IMR-90 (cell line): Measurements from ENCODE around the gene DNAJB4.

Experiments
- CEBPB ChIP-seq: IDR thresholded peaks from 2 replicates; pipeline ENCODE4 v1.6.1; 2012; ENCODE audit warnings: low read depth, low read length, improper control_type of control experiment
- FOS ChIP-seq: fragments of 150-350 bp; IDR thresholded peaks from 2 replicates; pipeline ENCODE4 v1.6.1; 2016; ENCODE audit warnings: low read depth, low read length
- POLR2A ChIP-seq: IDR thresholded peaks from 2 replicates; pipeline ENCODE4 v1.6.1; 2012; ENCODE audit warnings: mild to moderate bottlenecking, low read depth, low read length
- RCOR1 ChIP-seq: IDR thresholded peaks from 2 replicates; pipeline ENCODE4 v1.6.1; 2012; ENCODE audit warnings: mild to moderate bottlenecking, low read length, improper control_type of control experiment; ENCODE audit not compliant: insufficient replicate concordance
- RFX5 ChIP-seq: IDR thresholded peaks from 2 replicates; pipeline ENCODE4 v1.8.0; 2012; ENCODE audit warnings: low read depth, mild to moderate bottlenecking, low read length, moderate library complexity
- TF ChIP-seq, protein P1 (sequence below): conservative IDR thresholded peaks from 2 replicates; pipeline ENCODE4 v1.5.1; 2012; ENCODE audit warnings: mild to moderate bottlenecking, low read depth, low read length, improper control_type of control experiment

DNA sequence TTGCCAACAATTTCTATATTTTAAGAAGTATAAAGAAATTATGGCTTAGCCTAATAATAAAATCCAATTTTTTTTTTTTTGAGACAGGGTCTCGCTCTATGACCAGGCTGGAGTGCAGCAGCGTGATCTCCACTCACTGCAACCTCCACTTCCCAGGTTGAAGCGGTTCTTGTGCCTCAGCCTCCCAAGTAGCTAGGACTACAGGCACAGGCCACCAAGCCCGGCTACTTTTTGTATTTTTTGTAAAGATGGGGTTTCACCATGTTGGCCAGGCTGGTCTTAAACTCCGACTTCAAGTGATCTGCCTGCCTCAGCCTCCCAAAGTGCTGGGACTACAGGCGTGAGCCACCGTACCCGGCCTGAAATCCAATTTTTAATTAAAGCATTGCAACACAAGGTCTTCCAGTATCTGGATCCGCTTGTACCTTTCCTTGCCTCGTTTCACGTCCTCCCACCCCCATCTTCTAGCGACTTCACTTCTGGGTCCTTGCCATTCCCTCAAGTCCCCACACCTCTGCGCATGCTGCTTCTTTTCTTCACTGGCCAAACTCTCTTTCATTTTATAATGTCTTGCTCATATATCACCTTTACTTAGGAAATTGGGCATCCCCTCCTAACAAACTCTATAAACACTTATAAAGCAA lies 28.2 kb upstream of the DNAJB4 start:
- TF ChIP-seq CEBPB (no peak), FOS (no peak), RFX5 (no peak), POLR2A (no peak), RCOR1 (no peak)
- TF ChIP-seq, protein P1, sequence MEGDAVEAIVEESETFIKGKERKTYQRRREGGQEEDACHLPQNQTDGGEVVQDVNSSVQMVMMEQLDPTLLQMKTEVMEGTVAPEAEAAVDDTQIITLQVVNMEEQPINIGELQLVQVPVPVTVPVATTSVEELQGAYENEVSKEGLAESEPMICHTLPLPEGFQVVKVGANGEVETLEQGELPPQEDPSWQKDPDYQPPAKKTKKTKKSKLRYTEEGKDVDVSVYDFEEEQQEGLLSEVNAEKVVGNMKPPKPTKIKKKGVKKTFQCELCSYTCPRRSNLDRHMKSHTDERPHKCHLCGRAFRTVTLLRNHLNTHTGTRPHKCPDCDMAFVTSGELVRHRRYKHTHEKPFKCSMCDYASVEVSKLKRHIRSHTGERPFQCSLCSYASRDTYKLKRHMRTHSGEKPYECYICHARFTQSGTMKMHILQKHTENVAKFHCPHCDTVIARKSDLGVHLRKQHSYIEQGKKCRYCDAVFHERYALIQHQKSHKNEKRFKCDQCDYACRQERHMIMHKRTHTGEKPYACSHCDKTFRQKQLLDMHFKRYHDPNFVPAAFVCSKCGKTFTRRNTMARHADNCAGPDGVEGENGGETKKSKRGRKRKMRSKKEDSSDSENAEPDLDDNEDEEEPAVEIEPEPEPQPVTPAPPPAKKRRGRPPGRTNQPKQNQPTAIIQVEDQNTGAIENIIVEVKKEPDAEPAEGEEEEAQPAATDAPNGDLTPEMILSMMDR, result no peak
